Uterus (tissue), 4 donors: ENCODE data around the gene PCGF1. TPM values are rescaled to one million over a fixed set of nuclear protein-coding genes. Genes with fewer than 3 reads are reported as not detected.
"Not testable (repeated sequence)": the region's sequence is repeated elsewhere in the genome, so short reads cannot be mapped to it uniquely, and the experiment has no call there.

Experiments
- DNase-seq, 2 donors: peaks; one replicate each; pipeline ENCODE4 v3.0.0-alpha.2; 2019 to 2020
- H3K27ac ChIP-seq, 2 donors: fragments of 200-600 bp; sonication (generic); 1 replicate in 1 of 2; 2 replicates in 1 of 2; pipeline ENCODE4 v1.5.1; 2016 to 2018
- H3K27me3 ChIP-seq, 2 donors: fragments of 200-600 bp; sonication (generic); one replicate each; pipeline ENCODE4 v1.5.1; 2018 to 2019; ENCODE audit warnings: control low read depth in 1 of 2
- H3K36me3 ChIP-seq, 2 donors: fragments of 200-600 bp; sonication (generic); one replicate each; pipeline ENCODE4 v1.5.1; 2019; ENCODE audit warnings: control low read depth in 1 of 2
- H3K4me1 ChIP-seq, 2 donors: fragments of 200-600 bp; sonication (generic); one replicate each; pipeline ENCODE4 v1.5.1; 2018 to 2019; ENCODE audit warnings: control low read depth in 1 of 2
- H3K4me3 ChIP-seq, 2 donors: fragments of 200-600 bp; sonication (generic); 1 replicate in 1 of 2; 2 replicates in 1 of 2; pipeline ENCODE4 v1.5.1; 2018 to 2019; ENCODE audit warnings: mild to moderate bottlenecking in 1 of 2
- H3K9me3 ChIP-seq, 2 donors: fragments of 200-600 bp; sonication (generic); one replicate each; pipeline ENCODE4 v1.5.1; 2019; ENCODE audit warnings: control low read depth in 1 of 2
- POLR2A ChIP-seq, 2 donors: fragments of 450-650 bp; IDR thresholded peaks; one replicate each; pipeline ENCODE4 v1.6.1; 2016; ENCODE audit warnings: antibody characterized with exemption in 2 of 2, mild to moderate bottlenecking in 1 of 2, moderate library complexity in 1 of 2
- intact Hi-C: fragments of 100-400 bp; cut with DNase I; formaldehyde crosslinking; loops from one replicate; pipeline ENCODE4 v1.15.1; 2023; ENCODE audit warnings: low total_unique reads
- total RNA-seq, 4 donors: library from RNA; depleted of rRNA in 3 of 4; stranded (reverse); fragments of >200 nt in 3 of 4; gene quantifications; one replicate each; pipeline versions ENCODE4 v1.1.0 to v1.2.4, GENCODE V29; 2014 to 2023
- TF ChIP-seq, protein P1 (sequence below), 4 experiments: fragments of 200-600 bp in 2 of 4; fragments of 450-650 bp in 2 of 4; sonication (generic) in 2 of 4; IDR thresholded peaks; one replicate each; pipeline ENCODE4 v1.5.1; 2016 to 2019; ENCODE audit warnings: antibody characterized with exemption in 4 of 4, mild to moderate bottlenecking in 2 of 4, moderate library complexity in 1 of 4
- donor health status: DM: yes; HTN: yes; CAD: no.

Gene PCGF1
- total RNA-seq, 4 donors from 2014 or later: 2.9 to 11.3 (median 9.7) TPM

GRCh38 chr2:74474481-74474880, 33.0 kb downstream of the PCGF1 start:
- Histone ChIP-seq H3K4me3 (no peak overlapping the region), H3K9me3 (no peaks in the 10 kb centered on the region), H3K4me1 (no peaks in the 10 kb centered on the region), H3K36me3 (no peaks in the 10 kb centered on the region), H3K27me3 (no peaks in the 10 kb centered on the region), H3K27ac (no peak overlapping the region)
- no peak for TF ChIP-seq POLR2A (IDR thresholded peaks at IDR 0.05)
- intact Hi-C loops: no loop called here
- DNase-seq: no peak

- Histone ChIP-seq H3K27ac (peak overlapping the region; percentile 77 to 82), H3K4me1 (no peaks in the 10 kb centered on the region), H3K9me3 (no peaks in the 10 kb centered on the region), H3K27me3 (no peaks in the 10 kb centered on the region), H3K4me3 (peak overlapping the region; percentile 57 to 63), H3K36me3 (no peaks in the 10 kb centered on the region)
- DNase-seq: no peak
- intact Hi-C loops: no loop called here
- TF ChIP-seq, protein P1, sequence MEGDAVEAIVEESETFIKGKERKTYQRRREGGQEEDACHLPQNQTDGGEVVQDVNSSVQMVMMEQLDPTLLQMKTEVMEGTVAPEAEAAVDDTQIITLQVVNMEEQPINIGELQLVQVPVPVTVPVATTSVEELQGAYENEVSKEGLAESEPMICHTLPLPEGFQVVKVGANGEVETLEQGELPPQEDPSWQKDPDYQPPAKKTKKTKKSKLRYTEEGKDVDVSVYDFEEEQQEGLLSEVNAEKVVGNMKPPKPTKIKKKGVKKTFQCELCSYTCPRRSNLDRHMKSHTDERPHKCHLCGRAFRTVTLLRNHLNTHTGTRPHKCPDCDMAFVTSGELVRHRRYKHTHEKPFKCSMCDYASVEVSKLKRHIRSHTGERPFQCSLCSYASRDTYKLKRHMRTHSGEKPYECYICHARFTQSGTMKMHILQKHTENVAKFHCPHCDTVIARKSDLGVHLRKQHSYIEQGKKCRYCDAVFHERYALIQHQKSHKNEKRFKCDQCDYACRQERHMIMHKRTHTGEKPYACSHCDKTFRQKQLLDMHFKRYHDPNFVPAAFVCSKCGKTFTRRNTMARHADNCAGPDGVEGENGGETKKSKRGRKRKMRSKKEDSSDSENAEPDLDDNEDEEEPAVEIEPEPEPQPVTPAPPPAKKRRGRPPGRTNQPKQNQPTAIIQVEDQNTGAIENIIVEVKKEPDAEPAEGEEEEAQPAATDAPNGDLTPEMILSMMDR (IDR thresholded peaks at IDR 0.05): no peak
- TF ChIP-seq POLR2A (IDR thresholded peaks at IDR 0.05): no peak
These were observed 34.6 kb downstream of the PCGF1 start for GRCh38 chr2:74472945-74473258.

GRCh38 chr2:74472086-74472944, 35.2 kb downstream of the PCGF1 start, which contains the start of gene MRPL53:
Gene MRPL53, minus strand, starts transcription at chr2:74472680. Its CDS starts 20 bp downstream, at chr2:74472660.
- Histone ChIP-seq H3K9me3 (no peaks in the 10 kb centered on the region), H3K27me3 (no peaks in the 10 kb centered on the region), H3K4me3 (peak within 1 kb of the TSS; percentile 57 to 63), H3K36me3 (no peaks in the 10 kb centered on the region), H3K27ac (peak within 1 kb of the TSS; percentile 77 to 82), H3K4me1 (no peaks in the 10 kb centered on the region)
- TF ChIP-seq, protein P1 (IDR thresholded peaks at IDR 0.05): peak in 1 of 4 experiments; percentile 2
- peak; percentile 55 to 70 for TF ChIP-seq POLR2A (IDR thresholded peaks at IDR 0.05)
- intact Hi-C loops: no loop called here
- peak; percentile 92 to 93 for DNase-seq

GRCh38 chr2:74471332-74472065, 36.0 kb downstream of the PCGF1 start:
- no peaks in the 10 kb centered on the region for H3K27me3 ChIP-seq
- H3K4me1 ChIP-seq: no peaks in the 10 kb centered on the region
- no peaks in the 10 kb centered on the region for H3K36me3 ChIP-seq
- no peak for DNase-seq
- H3K4me3 ChIP-seq: peak overlapping the region; percentile 57 to 63
- H3K9me3 ChIP-seq: no peaks in the 10 kb centered on the region
- intact Hi-C loops: no loop called here
- peak overlapping the region; percentile 77 to 82 for H3K27ac ChIP-seq
- TF ChIP-seq POLR2A (IDR thresholded peaks at IDR 0.05): no peak
- TF ChIP-seq, protein P1 (IDR thresholded peaks at IDR 0.05): no peak

DNA sequence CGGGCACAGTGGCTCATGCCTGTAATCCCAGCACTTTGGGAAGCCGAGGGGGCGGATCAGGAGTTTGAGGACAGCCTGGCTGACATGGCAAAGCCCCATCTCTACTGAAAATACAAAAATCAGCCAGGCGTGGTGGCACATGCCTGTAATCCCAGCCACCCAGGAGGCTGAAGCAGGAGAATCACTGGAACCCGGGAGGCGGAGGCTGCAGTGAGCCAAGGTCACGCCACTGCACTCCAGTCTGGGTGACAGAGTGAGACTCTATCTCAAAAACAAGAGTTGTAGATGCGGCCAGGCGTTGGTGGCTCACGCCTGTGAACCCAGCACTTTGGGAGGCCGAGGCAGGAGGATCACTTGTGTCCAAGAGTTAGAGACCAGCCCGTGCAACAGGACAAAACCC, 36.8 kb downstream of the PCGF1 start:
- H3K27me3 ChIP-seq, H3K4me1 ChIP-seq, intact Hi-C loops, DNase-seq, H3K27ac ChIP-seq, H3K36me3 ChIP-seq, H3K4me3 ChIP-seq, H3K9me3 ChIP-seq: not testable (repeated sequence)

GRCh38 chr2:74464406-74464805, 43.1 kb downstream of the PCGF1 start:
- no peaks in the 10 kb centered on the region for H3K9me3 ChIP-seq
- intact Hi-C loops: no loop called here
- peak overlapping the region; percentile 64 to 81 for H3K27ac ChIP-seq
- DNase-seq: no peak
- H3K36me3 ChIP-seq: no peaks in the 10 kb centered on the region
- TF ChIP-seq POLR2A (IDR thresholded peaks at IDR 0.05): no peak
- TF ChIP-seq, protein P1 (IDR thresholded peaks at IDR 0.05): no peak
- peaks cover 4 to 7% of the 10 kb centered on the region in 2 donors for H3K4me1 ChIP-seq
- H3K27me3 ChIP-seq: no peaks in the 10 kb centered on the region
- peak overlapping the region; percentile 66 to 96 for H3K4me3 ChIP-seq
